ENCODE data around the gene APOL5.
A peak's percentile ranks its signal among the peaks of the same experiment; 100 is the strongest.

- TF ChIP-seq GATA2 (CRISPR knock-in tag; IDR thresholded peaks at IDR 0.05) (no peak), REST (IDR thresholded peaks at IDR 0.05; ENCODE audit: low read depth, low read length) (no peak), GABPA (IDR thresholded peaks at IDR 0.05; ENCODE audit: low read depth) (no peak), CTCF (IDR thresholded peaks at IDR 0.05) (no peak), POLR2AphosphoS5 (IDR thresholded peaks at IDR 0.05; ENCODE audit: low read depth, low read length) (no peak), RAD21 (IDR thresholded peaks at IDR 0.05; ENCODE audit: low read length) (peak; percentile 59), EP300 (IDR thresholded peaks at IDR 0.05; ENCODE audit: borderline replicate concordance in 1 of 2, low read depth in 1 of 2, low read length in 1 of 2) (no peak)
Measured at GRCh38 chr22:35684270-35684700, 33.4 kb upstream of the APOL5 start.
